Gastrocnemius medialis (tissue), 4 donors: ENCODE results near the gene TMCC1. TPM values are rescaled to one million over a fixed set of nuclear protein-coding genes. Genes with fewer than 3 reads are reported as not detected.

Source experiments
- ATAC-seq, 2 donors: fragments of 150-250 bp; one replicate each; pipeline ENCODE4 v1.9.1; 2016
- DNase-seq, 2 donors: peaks; one replicate each; pipeline ENCODE4 v3.0.0-alpha.2; 2019
- H3K27ac ChIP-seq, 4 donors: fragments of 200-600 bp; sonication (generic); 1 replicate in 1 of 4; 2 replicates in 3 of 4; pipeline ENCODE4 v1.5.1; 2016 to 2018; ENCODE audit warnings: mild to moderate bottlenecking in 2 of 4, moderate library complexity in 1 of 4
- H3K27me3 ChIP-seq, 3 donors: fragments of 200-600 bp; sonication (generic) in 2 of 3; 1 replicate in 1 of 3; 2 replicates in 2 of 3; pipeline versions ENCODE4 v1.5.1 to v1.6.0; 2016 to 2019; ENCODE audit warnings: mild to moderate bottlenecking in 1 of 3, moderate library complexity in 1 of 3
- H3K36me3 ChIP-seq, 2 donors: fragments of 200-600 bp; sonication (generic) in 1 of 2; one replicate each; pipeline ENCODE4 v1.5.1; 2017 to 2018
- H3K4me1 ChIP-seq, 2 donors: fragments of 200-600 bp; sonication (generic) in 1 of 2; one replicate each; pipeline ENCODE4 v1.5.1; 2016 to 2017; ENCODE audit warnings: mild to moderate bottlenecking in 2 of 2
- H3K4me3 ChIP-seq, 4 donors: fragments of 200-600 bp; sonication (generic) in 3 of 4; 1 replicate in 1 of 4; 2 replicates in 3 of 4; pipeline ENCODE4 v1.5.1; 2016 to 2019; ENCODE audit warnings: mild to moderate bottlenecking in 2 of 4
- H3K9me3 ChIP-seq, 3 donors: fragments of 200-600 bp; sonication (generic) in 2 of 3; 1 replicate in 1 of 3; 2 replicates in 2 of 3; pipeline ENCODE4 v1.5.1; 2016 to 2019
- CTCF ChIP-seq, 5 experiments: fragments of 450-650 bp in 3 of 5; fragments of 200-600 bp in 2 of 5; sonication (generic) in 2 of 5; IDR thresholded peaks in 4 of 5; conservative IDR thresholded peaks in 1 of 5; 1 replicate in 4 of 5; 2 replicates in 1 of 5; pipeline ENCODE4 v1.5.1; 2016 to 2019; ENCODE audit warnings: antibody characterized with exemption in 5 of 5, mild to moderate bottlenecking in 3 of 5, moderate library complexity in 3 of 5
- POLR2A ChIP-seq, 2 donors: fragments of 450-650 bp; IDR thresholded peaks; one replicate each; pipeline ENCODE4 v1.6.1; 2017; ENCODE audit warnings: antibody characterized with exemption in 2 of 2, mild to moderate bottlenecking in 2 of 2, moderate library complexity in 2 of 2
- in situ Hi-C, 4 donors: fragments of 200-750 bp; cut with MboI; loops; one replicate each; pipeline versions ENCODE4 v1.15.0 to v1.8.0; 2017; ENCODE audit warnings: low sequenced_read_pairs in 4 of 4
- intact Hi-C: fragments of 100-400 bp; cut with DNase I; formaldehyde crosslinking; loops from one replicate; pipeline ENCODE4 v1.15.1; 2023; ENCODE audit warnings: low total_unique reads
- total RNA-seq, 4 donors: library from RNA; depleted of rRNA; stranded (reverse); fragments of >200 nt; gene quantifications; one replicate each; pipeline versions ENCODE4 v1.1.0 to v1.2.3, GENCODE V29; 2016

Gene TMCC1
- total RNA-seq, 4 donors from 2014 or later: 18.8 to 24.7 (median 20.2) TPM

DNA sequence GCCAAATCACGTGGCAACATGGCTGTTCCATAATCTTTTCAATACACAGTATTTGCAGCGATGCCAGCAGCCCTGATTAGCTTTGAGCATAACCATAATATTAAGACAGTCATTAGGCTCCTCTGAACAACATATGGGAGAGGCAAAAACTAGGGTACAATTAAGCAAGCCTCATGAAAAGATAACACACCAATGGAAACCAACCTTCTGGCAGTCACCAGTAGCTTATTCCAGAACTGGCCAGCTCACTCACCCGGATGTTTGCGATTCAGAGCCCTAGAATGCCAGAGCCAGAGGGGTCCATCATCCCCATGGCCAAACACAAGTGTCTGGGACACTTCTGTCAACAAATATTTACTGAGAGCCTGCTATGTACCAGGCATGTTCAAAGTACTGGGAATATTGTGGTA lies 238.2 kb downstream of the TMCC1 start:
- peak overlapping the region in 3 of 4 donors; percentile 1 to 38 (median 5) for H3K27ac ChIP-seq
- H3K9me3 ChIP-seq: no peaks in the 10 kb centered on the region
- H3K27me3 ChIP-seq: no peaks in the 10 kb centered on the region
- H3K36me3 ChIP-seq: peaks cover 0 to 11% of the 10 kb centered on the region in 2 donors
- DNase-seq (no peak), ATAC-seq (no peak)
- intact Hi-C loops (no loop called here), in situ Hi-C loops (loop anchor here in 3 of 4 donors (10.0 kb wide), 3 partner anchors 70 to 280 kb away; no protein-coding TSS in a partner anchor)
- peaks cover 66 to 70% of the 10 kb centered on the region in 2 donors for H3K4me1 ChIP-seq
- no peak overlapping the region for H3K4me3 ChIP-seq
- no peak for TF ChIP-seq POLR2A (IDR thresholded peaks at IDR 0.05)

- H3K4me1 ChIP-seq: peaks cover 64 to 70% of the 10 kb centered on the region in 2 donors
- H3K9me3 ChIP-seq: no peaks in the 10 kb centered on the region
Observed at GRCh38 chr3:129654131-129654530, 239.4 kb downstream of the TMCC1 start.

GRCh38 chr3:129653019-129653418 lies 240.5 kb downstream of the TMCC1 start:
- in situ Hi-C loops (loop anchor here (5.0 to 10.0 kb wide), 5 partner anchors 72 to 282 kb away; no protein-coding TSS in a partner anchor), intact Hi-C loops (loop anchor here (5.0 kb wide), 2 partner anchors 239 to 279 kb away; partner anchors contain the start of gene TMCC1)
- H3K4me3 ChIP-seq: no peak overlapping the region
- no peaks in the 10 kb centered on the region for H3K9me3 ChIP-seq
- ATAC-seq (no peak), DNase-seq (no peak)
- no peaks in the 10 kb centered on the region for H3K27me3 ChIP-seq
- H3K4me1 ChIP-seq: peaks cover 53 to 61% of the 10 kb centered on the region in 2 donors
- no peak for TF ChIP-seq POLR2A (IDR thresholded peaks at IDR 0.05)
- no peak for TF ChIP-seq CTCF (IDR thresholded peaks at IDR 0.05 in 4 of 5, conservative IDR thresholded peaks at IDR 0.05 in 1 of 5)
- peaks cover 0 to 11% of the 10 kb centered on the region in 2 donors for H3K36me3 ChIP-seq
- H3K27ac ChIP-seq: peak overlapping the region; percentile 5 to 20 (median 11)

More at GRCh38 chr3:129654131-129654530, 239.4 kb downstream of the TMCC1 start:
- peak overlapping the region in 2 of 4 donors; percentile 1 to 38 for H3K27ac ChIP-seq
- TF ChIP-seq POLR2A (IDR thresholded peaks at IDR 0.05) (no peak), CTCF (IDR thresholded peaks at IDR 0.05 in 4 of 5, conservative IDR thresholded peaks at IDR 0.05 in 1 of 5) (no peak)
- H3K27me3 ChIP-seq: no peaks in the 10 kb centered on the region
- H3K36me3 ChIP-seq: peaks cover 0 to 11% of the 10 kb centered on the region in 2 donors
- intact Hi-C loops: loop anchor here (5.0 kb wide), 2 partner anchors 238 to 278 kb away; partner anchors contain the start of gene TMCC1
- in situ Hi-C loops: loop anchor here (5.0 to 10.0 kb wide), 5 partner anchors 71 to 281 kb away; no protein-coding TSS in a partner anchor
- H3K4me3 ChIP-seq: no peak overlapping the region
- ATAC-seq (no peak), DNase-seq (no peak)

- Histone ChIP-seq H3K27ac (peak overlapping the region; percentile 5 to 37 (median 14)), H3K4me3 (no peak overlapping the region), H3K27me3 (no peaks in the 10 kb centered on the region), H3K4me1 (peaks cover 39 to 47% of the 10 kb centered on the region in 2 donors), H3K9me3 (no peaks in the 10 kb centered on the region), H3K36me3 (peaks cover 0 to 11% of the 10 kb centered on the region in 2 donors)
- peak in 1 of 2 donors; percentile 27 for DNase-seq
- intact Hi-C loops: loop anchor here (1.0 to 5.0 kb wide), 3 partner anchors 174 to 281 kb away; partner anchors contain the start of gene TMCC1
- peak; percentile 13 to 30 for ATAC-seq
- in situ Hi-C loops: loop anchor here (5.0 to 10.0 kb wide), 5 partner anchors 73 to 283 kb away; no protein-coding TSS in a partner anchor
- TF ChIP-seq CTCF (IDR thresholded peaks at IDR 0.05 in 4 of 5, conservative IDR thresholded peaks at IDR 0.05 in 1 of 5) (no peak), POLR2A (IDR thresholded peaks at IDR 0.05) (no peak)
Observed at GRCh38 chr3:129651435-129652202, 241.9 kb downstream of the TMCC1 start.
